Nephron progenitor cell (in vitro differentiated cells): Measurements from ENCODE around the gene DNAH2.

Experiments
- DNase-seq: peaks from one replicate; pipeline ENCODE4 v3.0.0; 2021
- H3K27ac Mint-ChIP-seq: 2 replicates; pipeline ENCODE4 v1.8.0; 2021; ENCODE audit warnings: mild to moderate bottlenecking, moderate library complexity, mixed read lengths
- H3K27me3 Mint-ChIP-seq: 2 replicates; pipeline ENCODE4 v1.8.0; 2021; ENCODE audit warnings: mild to moderate bottlenecking, low read depth, mixed read lengths; ENCODE audit not compliant: poor library complexity
- H3K36me3 Mint-ChIP-seq: 2 replicates; pipeline ENCODE4 v1.8.0; 2021; ENCODE audit warnings: low read depth, mixed read lengths
- H3K4me1 Mint-ChIP-seq: 2 replicates; pipeline ENCODE4 v1.8.0; 2021; ENCODE audit warnings: mixed read lengths
- H3K4me3 Mint-ChIP-seq: 2 replicates; pipeline ENCODE4 v1.8.0; 2021; ENCODE audit warnings: mild to moderate bottlenecking, moderate library complexity, mixed read lengths
- H3K9me3 Mint-ChIP-seq: 2 replicates; pipeline ENCODE4 v1.8.0; 2021; ENCODE audit warnings: mild to moderate bottlenecking, moderate library complexity, mixed read lengths
- CTCF ChIP-seq: fragments of 200-600 bp; sonication (generic); IDR thresholded peaks from 2 replicates; pipeline ENCODE4 v1.5.0; 2021; ENCODE audit warnings: antibody characterized with exemption

The DNAH2 gene

DNA sequence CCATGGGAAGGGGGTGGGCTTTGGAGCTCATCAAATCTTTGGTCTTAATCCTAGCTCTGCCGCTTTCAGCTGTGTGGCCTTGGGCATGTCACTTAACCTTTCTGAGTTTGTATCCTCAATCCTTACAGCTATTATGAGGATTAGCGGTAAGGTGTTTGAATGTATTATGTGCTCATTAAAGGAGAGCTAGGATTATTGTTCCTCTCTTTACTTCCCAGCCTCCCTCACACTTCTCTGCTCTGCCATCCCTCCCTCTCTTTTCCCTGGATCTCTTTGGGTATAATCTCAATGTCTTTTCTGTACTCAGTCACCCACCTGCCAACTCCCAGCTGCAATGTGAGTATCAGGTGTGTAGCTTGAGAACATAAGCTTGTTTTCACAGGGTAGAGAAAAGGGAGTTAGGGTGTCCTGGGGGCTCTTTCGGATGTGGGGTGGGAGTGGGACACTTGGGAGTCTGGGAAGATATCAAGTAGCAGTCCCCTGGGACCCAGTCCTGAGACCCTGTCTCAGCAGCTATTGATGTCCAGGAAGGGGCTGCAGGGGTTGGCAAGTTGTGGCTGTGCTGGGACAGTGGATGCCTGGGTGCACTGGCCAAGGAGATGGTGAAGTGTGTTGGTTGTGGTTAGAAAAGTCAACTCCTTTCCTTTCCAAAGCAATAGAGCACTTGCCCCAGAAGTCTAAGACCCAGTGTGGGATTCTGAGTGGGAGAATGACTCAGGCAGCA is 10.8 kb upstream of the DNAH2 start:
- H3K27ac Mint-ChIP-seq: no peak overlapping the region
- peaks cover 53% of the 10 kb centered on the region for H3K4me1 Mint-ChIP-seq
- H3K36me3 Mint-ChIP-seq: peaks cover 15% of the 10 kb centered on the region
- DNase-seq: no peak
- TF ChIP-seq CTCF: no peak
- peak overlapping the region; percentile 95 for H3K4me3 Mint-ChIP-seq
- H3K27me3 Mint-ChIP-seq: peaks cover 38% of the 10 kb centered on the region
- no peaks in the 10 kb centered on the region for H3K9me3 Mint-ChIP-seq

GRCh38 chr17:7707446-7707845 is 10.1 kb upstream of the DNAH2 start:
- Mint-ChIP-seq H3K36me3 (peaks cover 15% of the 10 kb centered on the region), H3K4me1 (peaks cover 58% of the 10 kb centered on the region), H3K27ac (no peak overlapping the region), H3K9me3 (no peaks in the 10 kb centered on the region), H3K4me3 (no peak overlapping the region), H3K27me3 (peaks cover 45% of the 10 kb centered on the region)
- no peak for TF ChIP-seq CTCF
- DNase-seq: no peak

DNA sequence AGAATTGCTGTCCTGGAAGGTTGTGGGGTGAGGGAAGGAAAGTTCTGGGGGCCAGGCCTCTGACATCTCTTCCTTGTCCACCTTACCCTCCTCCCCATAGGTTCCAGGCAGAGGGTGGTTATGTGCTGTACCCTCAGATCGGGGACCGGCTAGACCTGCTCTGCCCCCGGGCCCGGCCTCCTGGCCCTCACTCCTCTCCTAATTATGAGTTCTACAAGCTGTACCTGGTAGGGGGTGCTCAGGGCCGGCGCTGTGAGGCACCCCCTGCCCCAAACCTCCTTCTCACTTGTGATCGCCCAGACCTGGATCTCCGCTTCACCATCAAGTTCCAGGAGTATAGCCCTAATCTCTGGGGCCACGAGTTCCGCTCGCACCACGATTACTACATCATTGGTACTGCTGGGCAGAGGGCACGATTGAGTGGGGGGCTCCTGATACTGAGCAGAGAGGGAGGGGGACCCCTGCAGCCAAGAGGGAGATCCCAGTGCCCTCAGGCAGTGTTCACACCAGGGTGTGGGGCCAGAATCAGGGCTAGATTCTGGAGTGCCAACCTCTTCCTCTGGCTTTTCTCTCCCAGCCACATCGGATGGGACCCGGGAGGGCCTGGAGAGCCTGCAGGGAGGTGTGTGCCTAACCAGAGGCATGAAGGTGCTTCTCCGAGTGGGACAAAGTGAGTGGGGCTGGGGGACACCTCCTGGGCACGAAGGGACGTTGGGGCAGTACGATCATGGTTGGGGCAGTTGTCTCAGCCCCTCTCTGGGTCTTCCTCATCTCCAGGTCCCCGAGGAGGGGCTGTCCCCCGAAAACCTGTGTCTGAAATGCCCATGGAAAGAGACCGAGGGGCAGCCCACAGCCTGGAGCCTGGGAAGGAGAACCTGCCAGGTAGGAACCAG is 9.4 kb upstream of the DNAH2 start:
- H3K36me3 Mint-ChIP-seq: peaks cover 15% of the 10 kb centered on the region
- TF ChIP-seq CTCF: no peak
- peaks cover 51% of the 10 kb centered on the region for H3K27me3 Mint-ChIP-seq
- peaks cover 59% of the 10 kb centered on the region for H3K4me1 Mint-ChIP-seq
- no peaks in the 10 kb centered on the region for H3K9me3 Mint-ChIP-seq
- DNase-seq: no peak
- H3K4me3 Mint-ChIP-seq: no peak overlapping the region
- no peak overlapping the region for H3K27ac Mint-ChIP-seq

DNA sequence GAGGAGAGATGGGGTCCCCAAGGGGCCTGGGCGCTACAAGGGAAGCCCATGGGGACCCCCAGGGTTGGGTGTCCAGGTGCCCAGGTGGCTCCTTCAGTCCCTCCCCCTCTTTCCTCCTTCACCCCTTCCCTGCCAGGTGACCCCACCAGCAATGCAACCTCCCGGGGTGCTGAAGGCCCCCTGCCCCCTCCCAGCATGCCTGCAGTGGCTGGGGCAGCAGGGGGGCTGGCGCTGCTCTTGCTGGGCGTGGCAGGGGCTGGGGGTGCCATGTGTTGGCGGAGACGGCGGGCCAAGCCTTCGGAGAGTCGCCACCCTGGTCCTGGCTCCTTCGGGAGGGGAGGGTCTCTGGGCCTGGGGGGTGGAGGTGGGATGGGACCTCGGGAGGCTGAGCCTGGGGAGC is 8.5 kb upstream of the DNAH2 start:
- H3K27ac Mint-ChIP-seq: no peak overlapping the region
- no peak overlapping the region for H3K4me3 Mint-ChIP-seq
- no peak for TF ChIP-seq CTCF
- H3K9me3 Mint-ChIP-seq: no peaks in the 10 kb centered on the region
- H3K27me3 Mint-ChIP-seq: peaks cover 45% of the 10 kb centered on the region
- H3K4me1 Mint-ChIP-seq: peaks cover 57% of the 10 kb centered on the region
- H3K36me3 Mint-ChIP-seq: peaks cover 15% of the 10 kb centered on the region
- DNase-seq: no peak

DNA sequence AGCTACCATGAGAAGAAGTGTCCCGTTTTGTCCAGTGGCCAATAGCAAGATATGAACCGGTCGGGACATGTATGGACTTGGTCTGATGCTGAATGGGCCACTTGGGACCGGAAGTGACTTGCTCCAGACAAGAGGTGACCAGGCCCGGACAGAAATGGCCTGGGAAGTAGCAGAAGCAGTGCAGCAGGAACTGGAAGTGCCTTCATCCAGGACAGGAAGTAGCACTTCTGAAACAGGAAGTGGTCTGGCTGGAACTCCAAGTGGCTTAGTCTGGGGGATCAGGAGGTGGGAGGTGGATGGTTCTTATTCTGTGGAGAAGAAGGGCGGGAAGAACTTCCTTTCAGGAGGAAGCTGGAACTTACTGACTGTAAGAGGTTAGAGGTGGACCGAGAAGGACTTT is 7.2 kb upstream of the DNAH2 start:
- Mint-ChIP-seq H3K9me3 (no peaks in the 10 kb centered on the region), H3K27ac (no peak overlapping the region), H3K27me3 (peaks cover 45% of the 10 kb centered on the region), H3K4me3 (no peak overlapping the region), H3K4me1 (peaks cover 62% of the 10 kb centered on the region), H3K36me3 (peaks cover 15% of the 10 kb centered on the region)
- no peak for TF ChIP-seq CTCF
- DNase-seq: no peak
